Left ventricle myocardium inferior (tissue), 1 donor: ENCODE data around the gene NAT16. TPM values are rescaled to one million over a fixed set of nuclear protein-coding genes. Genes with fewer than 3 reads are reported as not detected.
"Not testable (repeated sequence)": the region's sequence is repeated elsewhere in the genome, so short reads cannot be mapped to it uniquely, and the experiment has no call there.

Source experiments
- DNase-seq: peaks from one replicate; pipeline ENCODE4 v3.0.0-alpha.2; 2020
- H3K27ac ChIP-seq: fragments of 200-600 bp; replicated peaks from 2 replicates; pipeline ENCODE4 v1.8.0; 2021
- H3K27me3 ChIP-seq: fragments of 200-600 bp; 2 replicates; pipeline ENCODE4 v1.8.0; 2021; ENCODE audit warnings: low read depth
- H3K36me3 ChIP-seq: fragments of 200-600 bp; 2 replicates; pipeline ENCODE4 v1.8.0; 2021
- H3K4me1 ChIP-seq: fragments of 200-600 bp; 2 replicates; pipeline ENCODE4 v1.8.0; 2021
- H3K4me3 ChIP-seq: fragments of 200-600 bp; 2 replicates; pipeline ENCODE4 v1.8.0; 2021; ENCODE audit warnings: mild to moderate bottlenecking, moderate library complexity
- H3K9me3 ChIP-seq: fragments of 200-600 bp; replicated peaks from 2 replicates; pipeline ENCODE4 v1.8.0; 2021
- CTCF ChIP-seq: fragments of 200-600 bp; IDR thresholded peaks from 2 replicates; pipeline ENCODE4 v1.8.0; 2021; ENCODE audit warnings: antibody characterized with exemption, mild to moderate bottlenecking, borderline replicate concordance
- intact Hi-C: fragments of 100-400 bp; cut with micrococcal nuclease; formaldehyde crosslinking; loops from one replicate; pipeline ENCODE4 v1.11.0; 2022
- microRNA-seq: library from miRNA; unstranded; fragments of <30 nt; microRNA quantifications from one replicate; pipeline ENCODE4 v1.2.0, GENCODE V29; 2020
- total RNA-seq: library from RNA; stranded (reverse); fragmentation: NEBNext Ultra II Directional; extraction: Animal tissue kit (Norgen Biotek cat#: 25700); gene quantifications from one replicate; pipeline ENCODE4 v1.2.1, GENCODE V29; 2021
- donor health status: DM: no; HTN: yes; CAD: no; lungs with severe emphysema.

Gene NAT16
- total RNA-seq, 1 donor from 2014 or later, result not detected

DNA sequence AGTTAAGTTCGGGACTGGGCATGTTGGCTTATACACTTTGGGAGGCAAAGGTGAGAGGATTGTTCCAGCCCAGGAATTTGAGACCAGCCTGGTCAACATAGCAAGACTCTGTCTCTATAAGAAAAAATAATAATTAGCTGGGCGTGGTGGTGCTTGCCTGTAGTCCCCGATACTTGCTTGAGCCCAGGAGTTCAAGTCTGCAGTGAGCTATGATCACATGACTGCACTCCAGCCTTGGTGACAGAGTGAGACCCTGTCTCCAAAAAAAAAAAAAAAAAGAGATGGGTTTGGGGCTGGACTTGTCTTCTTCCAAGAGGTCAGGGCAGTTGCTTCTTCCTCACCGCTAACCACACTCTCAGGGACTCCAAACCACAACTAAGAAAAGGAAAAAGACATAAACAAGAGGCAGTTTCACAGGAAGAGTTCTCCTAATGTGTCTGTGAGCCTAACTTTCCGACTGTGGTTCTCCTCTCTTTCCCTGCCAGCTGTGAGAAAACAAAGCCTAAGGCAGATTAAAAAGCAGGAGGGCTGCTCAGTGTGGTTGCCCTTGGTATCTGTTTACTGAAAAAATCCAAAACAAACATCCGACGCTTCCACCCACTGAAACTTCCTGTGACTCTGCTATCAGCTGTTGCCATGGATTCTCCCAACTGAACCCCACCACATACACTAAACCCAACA, 55.6 kb downstream of the NAT16 start:
- no peak for TF ChIP-seq CTCF
- no peak for DNase-seq
- H3K4me1 ChIP-seq, result peaks cover 56% of the 10 kb centered on the region
- H3K27ac ChIP-seq, result peak overlapping the region; percentile 41
- H3K4me3 ChIP-seq, result no peak overlapping the region
- no peaks in the 10 kb centered on the region for H3K36me3 ChIP-seq
- no peaks in the 10 kb centered on the region for H3K9me3 ChIP-seq
- no peaks in the 10 kb centered on the region for H3K27me3 ChIP-seq
- intact Hi-C loops, result no loop called here

DNA sequence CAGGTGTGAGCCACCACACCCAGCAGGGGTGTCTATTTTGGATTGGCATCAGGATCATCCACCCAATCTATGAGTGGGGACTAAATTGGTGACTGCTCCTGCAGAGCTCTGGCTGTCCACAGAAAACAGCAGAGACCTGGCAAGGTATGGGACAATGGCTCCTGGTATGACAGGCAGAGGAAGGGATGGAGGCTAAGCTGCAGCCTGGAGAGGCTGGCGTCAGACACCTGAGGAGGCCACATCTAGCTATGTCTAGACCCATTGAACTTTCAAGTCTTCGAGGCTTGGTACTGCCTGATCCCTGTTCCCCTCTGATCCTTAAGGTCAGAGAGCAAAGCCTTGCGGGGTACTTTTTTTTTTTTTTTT, 56.4 kb downstream of the NAT16 start:
- intact Hi-C loops, result no loop called here
- Histone ChIP-seq H3K27ac (no peak overlapping the region), H3K9me3 (no peaks in the 10 kb centered on the region), H3K4me3 (no peak overlapping the region), H3K4me1 (peaks cover 56% of the 10 kb centered on the region), H3K27me3 (no peaks in the 10 kb centered on the region), H3K36me3 (no peaks in the 10 kb centered on the region)
- no peak for DNase-seq
- TF ChIP-seq CTCF, result no peak

DNA sequence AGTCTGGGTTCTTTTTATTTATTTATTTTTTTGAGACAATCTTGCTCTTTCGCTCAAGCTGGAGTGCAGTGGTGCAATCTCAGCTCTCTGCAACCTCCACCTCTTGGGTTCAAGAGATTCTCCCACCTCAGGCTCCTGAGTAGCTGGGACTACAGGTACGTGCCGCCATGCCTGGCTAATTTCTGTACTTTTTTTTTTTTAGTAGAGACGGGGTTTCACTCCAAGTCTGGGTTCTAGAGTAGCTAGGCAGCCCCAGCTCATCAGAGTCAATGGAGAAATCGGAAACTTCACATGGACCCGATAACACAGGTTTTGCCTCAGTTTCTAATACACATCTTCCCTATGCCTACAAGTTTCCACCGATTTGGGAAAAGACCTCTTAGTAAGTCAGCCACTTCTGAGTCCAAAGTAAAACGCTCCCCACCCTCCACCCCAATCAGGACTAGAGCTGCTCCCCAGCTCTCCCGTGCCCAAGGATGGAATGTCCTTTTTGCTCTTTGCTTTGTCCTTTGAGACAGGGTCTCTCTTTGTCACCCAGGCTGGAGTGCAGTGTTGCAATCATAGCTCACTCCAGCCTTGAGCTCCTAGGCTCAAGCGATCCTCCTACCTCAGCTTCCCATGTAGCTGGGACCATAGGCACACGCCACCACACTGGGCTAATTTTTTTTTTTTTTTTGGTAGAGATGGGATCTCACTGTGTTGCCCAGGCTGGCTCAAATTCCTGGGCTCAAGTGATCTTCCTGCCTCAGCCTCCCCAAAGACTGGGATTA, 57.0 kb downstream of the NAT16 start:
- H3K4me1 ChIP-seq, result peaks cover 59% of the 10 kb centered on the region
- H3K4me3 ChIP-seq, result peak overlapping the region; percentile 57
- no peak for DNase-seq
- H3K27me3 ChIP-seq, result no peaks in the 10 kb centered on the region
- H3K9me3 ChIP-seq, result no peaks in the 10 kb centered on the region
- H3K27ac ChIP-seq, result peak overlapping the region; percentile 88
- H3K36me3 ChIP-seq, result no peaks in the 10 kb centered on the region
- intact Hi-C loops, result no loop called here
- no peak for TF ChIP-seq CTCF

DNA sequence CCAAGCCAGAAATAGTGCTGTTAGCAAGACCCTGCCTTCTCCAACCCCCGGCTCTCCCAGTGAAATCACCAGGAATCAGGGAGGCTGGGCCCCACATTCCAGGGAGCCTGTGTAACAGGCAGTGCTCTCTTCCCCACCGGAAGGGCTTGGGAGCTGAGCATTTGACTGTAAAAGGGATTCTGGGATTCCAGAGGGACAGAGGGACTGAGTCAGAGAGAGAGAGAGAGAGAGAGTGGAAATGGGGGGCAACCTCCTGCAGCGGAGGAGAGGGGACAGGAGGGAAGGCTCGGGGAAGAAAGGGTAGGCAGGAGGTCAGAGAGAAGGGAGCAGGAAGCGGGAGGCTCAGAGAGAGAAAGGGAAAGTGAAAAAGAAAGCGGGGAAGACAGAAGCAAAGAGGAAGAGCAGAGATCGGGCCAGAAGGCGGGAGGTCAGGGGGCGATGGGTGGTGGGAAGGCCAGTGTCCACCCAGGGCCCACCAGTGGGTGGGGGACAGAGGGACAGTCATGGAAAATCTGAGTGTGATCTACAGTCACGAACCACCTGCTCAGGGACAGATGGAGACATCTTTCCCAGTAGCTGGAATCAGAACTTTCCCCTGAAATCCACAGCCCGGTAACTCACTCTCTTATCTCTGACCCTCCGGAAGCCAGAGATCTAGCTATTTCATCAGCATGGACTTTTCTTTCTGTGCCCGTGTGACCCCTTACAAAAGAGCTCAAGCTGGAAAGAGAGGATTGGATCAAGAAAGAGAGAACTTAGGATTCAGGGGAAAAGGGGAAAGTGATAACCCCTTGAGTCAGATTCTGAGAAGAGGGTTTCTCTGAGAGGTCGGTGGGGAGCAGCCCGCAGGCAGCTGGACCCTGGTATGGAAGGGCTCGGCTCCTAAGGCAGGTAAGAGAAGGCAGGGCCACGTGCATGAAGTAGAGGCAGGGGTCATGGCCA, 57.8 kb downstream of the NAT16 start:
- H3K4me1 ChIP-seq, result peaks cover 64% of the 10 kb centered on the region
- peak overlapping the region; percentile 57 for H3K4me3 ChIP-seq
- H3K27ac ChIP-seq, result peak overlapping the region; percentile 88
- no peaks in the 10 kb centered on the region for H3K36me3 ChIP-seq
- peak; percentile 75 for DNase-seq
- H3K27me3 ChIP-seq, result no peaks in the 10 kb centered on the region
- H3K9me3 ChIP-seq, result no peaks in the 10 kb centered on the region
- intact Hi-C loops, result no loop called here
- no peak for TF ChIP-seq CTCF

DNA sequence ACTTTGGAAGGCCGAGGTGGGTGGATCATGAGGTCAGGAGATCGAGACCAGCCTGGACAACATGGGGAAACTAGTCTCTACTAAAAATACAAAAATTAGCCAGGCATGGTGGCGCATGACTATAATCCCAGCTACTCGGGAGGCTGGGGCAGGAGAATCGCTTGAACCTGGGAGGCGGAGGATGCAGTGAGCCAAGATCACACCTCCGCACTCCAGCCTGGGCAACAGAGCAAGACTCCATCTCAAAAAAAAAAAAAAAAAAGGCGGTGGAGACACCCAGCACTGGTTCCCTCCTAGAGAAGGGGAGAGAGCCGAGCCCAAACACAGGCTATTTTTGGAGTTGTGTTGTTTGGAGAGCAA, 58.5 kb downstream of the NAT16 start:
- Histone ChIP-seq H3K4me1 (peaks cover 59% of the 10 kb centered on the region), H3K4me3 (peak overlapping the region; percentile 57), H3K27ac (peak overlapping the region; percentile 88)
- H3K27me3 ChIP-seq, intact Hi-C loops, H3K36me3 ChIP-seq, H3K9me3 ChIP-seq, DNase-seq: not testable (repeated sequence)

Small RNA genes lying within 50 kb of the gene (microRNA-seq; reads per million reads assigned to microRNA genes)
- not detected for gene MIR4653

Other genes with a start within 250 kb of the NAT16 start
- gene MUC3A, start 230.8 kb downstream of the NAT16 start, total RNA-seq, result 0.19 TPM
- gene MUC12, start 210.7 kb downstream of the NAT16 start, total RNA-seq, result 0.30 TPM
- not detected for gene MUC17, start 160.2 kb downstream of the NAT16 start, total RNA-seq
- gene TRIM56, start 94.8 kb downstream of the NAT16 start, total RNA-seq, result 17.0 TPM
- 4.3 TPM for gene SERPINE1, start 53.2 kb downstream of the NAT16 start, total RNA-seq
- gene AP1S1, start 25.8 kb downstream of the NAT16 start, total RNA-seq, result 10.7 TPM
- not detected for gene VGF, start 14.7 kb downstream of the NAT16 start, total RNA-seq
- not detected for gene MOGAT3, start 20.7 kb upstream of the NAT16 start, total RNA-seq
- gene PLOD3, start 37.3 kb upstream of the NAT16 start, total RNA-seq, result 38.7 TPM
- gene ZNHIT1, start 37.9 kb upstream of the NAT16 start, total RNA-seq, result 56.9 TPM
- gene CLDN15, start 57.5 kb upstream of the NAT16 start, total RNA-seq, result 2.2 TPM
- gene FIS1, start 64.8 kb upstream of the NAT16 start, total RNA-seq, result 322 TPM
- 32.0 TPM for gene IFT22, start 141.5 kb upstream of the NAT16 start, total RNA-seq
- not detected for gene COL26A1, start 182.6 kb upstream of the NAT16 start, total RNA-seq